GM10248 (cell line): Measurements from ENCODE around the gene HOMER3.

Experiments used
- CTCF ChIA-PET: fragments of 300-600 bp; sonication (Branson Sonifier 250); formaldehyde crosslinking; extraction: SDS; loops from one replicate; lab custom pipeline; 2021; ENCODE audit warnings: antibody characterized with exemption; lab: Yijun Ruan, JAX
- POLR2A ChIA-PET: fragments of 350-650 bp; sonication (Branson Sonifier 250); formaldehyde crosslinking; extraction: SDS; loops from one replicate; lab custom pipeline; 2020; ENCODE audit warnings: antibody characterized with exemption; lab: Yijun Ruan, JAX
- DNase-seq: peaks from one replicate; pipeline ENCODE4 v3.0.0; 2012; ENCODE audit errors: extremely low spot score
- CTCF ChIP-seq: IDR thresholded peaks from 2 replicates; pipeline ENCODE4 v1.5.1; 2012; ENCODE audit warnings: mild to moderate bottlenecking, low read depth; ENCODE audit errors: extremely low read depth, missing control alignments, control extremely low read depth

The HOMER3 gene

DNA sequence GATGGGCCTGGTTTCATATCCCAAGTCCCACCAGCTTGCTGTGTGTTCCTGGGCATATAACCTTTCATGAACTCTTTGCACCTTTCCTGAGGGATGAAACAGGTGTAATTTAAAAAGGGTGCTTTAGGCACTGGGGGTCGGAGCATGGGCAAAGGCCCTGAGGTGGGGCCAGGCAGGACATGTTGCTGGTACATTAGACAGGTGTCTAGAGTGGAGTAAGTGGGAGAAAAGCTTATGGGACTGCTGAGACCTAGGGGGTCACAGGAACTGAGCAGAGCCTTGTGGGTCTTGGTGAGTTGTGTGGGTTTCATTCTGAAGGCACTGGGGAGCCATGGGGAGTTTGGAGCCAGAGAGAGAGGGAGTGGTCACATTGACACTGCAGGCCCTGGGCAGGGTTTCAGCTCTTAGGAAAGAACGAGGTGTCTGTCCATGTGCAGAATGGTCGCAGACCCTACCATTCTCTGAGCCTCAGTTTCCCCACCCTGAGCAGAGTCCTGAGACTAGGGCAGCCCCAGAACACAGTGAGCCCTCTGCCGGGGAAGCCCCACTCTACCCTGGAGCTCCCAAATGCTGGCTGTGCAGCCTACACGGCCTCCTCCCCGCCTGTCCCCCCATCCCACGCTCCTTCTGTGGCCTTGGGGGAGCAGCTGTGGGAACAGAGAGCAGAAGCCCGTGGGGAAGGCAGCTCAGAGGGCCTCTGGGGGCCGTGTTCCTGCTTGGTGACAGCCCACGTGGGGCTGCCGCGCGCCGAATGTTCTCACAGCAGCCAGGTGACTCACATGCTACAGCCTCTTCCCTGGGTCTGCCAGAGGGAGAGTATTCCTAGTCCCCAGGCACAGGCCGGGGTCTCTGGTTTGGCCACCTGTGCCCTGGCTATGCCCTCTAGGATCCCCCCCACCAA, 7.3 kb upstream of the HOMER3 start:
- DNase-seq, result no peak
- ChIA-PET POLR2A (no interaction called here), CTCF (no interaction called here)
- TF ChIP-seq CTCF, result no peak

DNA sequence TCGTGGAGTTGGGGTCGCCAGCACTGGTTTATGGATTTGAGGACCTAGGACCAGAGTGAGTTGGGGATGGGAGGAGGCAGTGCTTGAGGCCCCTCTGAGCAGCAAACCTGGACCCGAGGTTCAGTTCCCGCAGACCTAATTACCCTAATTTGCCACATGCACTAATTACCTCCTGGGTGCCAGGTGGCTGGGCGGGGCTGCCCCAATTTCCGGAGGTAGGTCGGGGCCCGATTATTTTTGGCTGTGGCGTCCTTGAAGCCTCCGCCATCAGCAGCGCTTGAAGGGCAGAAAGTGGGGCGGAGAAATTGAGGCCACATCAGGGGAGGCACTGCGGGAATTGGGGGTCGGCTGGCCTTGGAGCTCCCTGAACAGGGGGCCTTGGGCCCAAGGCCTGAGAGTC, 5.9 kb upstream of the HOMER3 start:
- no peak for DNase-seq
- ChIA-PET CTCF (no interaction called here), POLR2A (no interaction called here)
- TF ChIP-seq CTCF, result no peak

DNA sequence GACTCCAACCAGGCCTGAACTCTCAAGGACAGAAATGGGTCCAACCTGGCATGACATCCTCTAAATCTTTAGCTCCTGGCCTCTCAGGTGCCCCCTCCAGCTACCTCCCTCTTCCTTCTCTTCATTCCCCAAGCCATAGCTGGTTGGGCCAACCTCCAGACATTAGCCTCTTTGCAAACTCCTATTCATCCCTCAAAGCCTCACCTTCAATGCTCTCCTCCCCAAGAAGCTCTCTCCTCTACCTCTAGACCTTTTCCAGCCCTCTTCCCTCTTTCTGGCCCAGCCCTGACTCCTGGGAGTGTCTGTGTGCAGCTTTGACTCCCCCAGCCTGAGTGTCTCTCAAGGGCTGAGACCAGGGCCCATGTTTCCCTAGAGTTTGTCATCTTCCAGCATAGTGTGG, 5.3 kb upstream of the HOMER3 start:
- ChIA-PET CTCF (no interaction called here), POLR2A (no interaction called here)
- no peak for DNase-seq
- no peak for TF ChIP-seq CTCF

GRCh38 chr19:18945297-18945696, 4.3 kb upstream of the HOMER3 start:
- DNase-seq, result no peak
- CTCF ChIA-PET, result interaction anchor here (0.7 kb wide), 1 partner anchor 356 kb away, joined by 3 read pairs; no protein-coding TSS in a partner anchor
- no peak for TF ChIP-seq CTCF
- POLR2A ChIA-PET, result no interaction called here

DNA sequence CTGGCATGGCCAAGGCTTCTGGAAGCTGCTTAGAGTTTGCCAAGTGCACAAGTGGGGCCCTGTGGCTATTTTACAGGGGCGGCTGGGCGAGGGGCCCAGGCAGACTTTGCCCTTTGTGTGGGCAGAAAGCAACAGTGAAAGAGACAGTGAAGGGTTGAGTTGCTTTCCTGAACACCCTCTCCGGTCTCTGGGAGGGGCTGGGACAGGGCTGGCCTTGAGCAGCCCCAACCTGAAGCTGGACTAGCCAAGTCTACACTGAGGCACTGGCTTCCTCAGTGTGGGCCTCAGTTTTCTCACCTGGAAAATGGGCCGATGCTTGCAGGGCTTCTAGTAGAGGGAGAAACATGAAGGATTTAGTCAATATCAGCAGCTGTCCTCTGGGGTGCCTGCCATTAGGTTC, 2.4 kb upstream of the HOMER3 start:
- ChIA-PET POLR2A (no interaction called here), CTCF (no interaction called here)
- TF ChIP-seq CTCF, result no peak
- no peak for DNase-seq

DNA sequence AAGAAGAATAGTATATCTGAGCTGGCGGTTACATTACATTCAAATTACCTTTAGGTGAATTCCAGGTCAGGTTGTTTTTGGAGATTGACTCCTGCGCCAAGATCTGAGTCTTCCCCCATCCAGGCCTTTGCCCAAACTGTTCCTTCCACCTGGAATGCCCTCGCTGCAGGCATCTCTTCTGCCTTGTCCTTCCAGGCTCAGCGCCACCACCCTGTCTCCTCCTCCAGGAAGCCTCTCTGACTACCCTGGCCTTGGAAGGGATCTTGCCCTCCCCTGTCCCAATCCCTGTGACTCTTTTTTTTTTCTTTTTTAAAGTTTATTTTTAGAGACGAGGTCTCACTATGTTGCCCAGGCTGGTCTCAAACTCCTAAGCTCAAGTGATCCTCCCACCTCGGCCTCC, 1.7 kb upstream of the HOMER3 start:
- POLR2A ChIA-PET, result no interaction called here
- CTCF ChIA-PET, result no interaction called here
- DNase-seq, result no peak
- no peak for TF ChIP-seq CTCF
